ENCODE measurements around the gene UBQLN4. TPM values are rescaled to one million over a fixed set of nuclear protein-coding genes. Genes with fewer than 3 reads are reported as not detected.

UBQLN4 gene
- total RNA-seq, 1 donor = 13.0 TPM

DNA sequence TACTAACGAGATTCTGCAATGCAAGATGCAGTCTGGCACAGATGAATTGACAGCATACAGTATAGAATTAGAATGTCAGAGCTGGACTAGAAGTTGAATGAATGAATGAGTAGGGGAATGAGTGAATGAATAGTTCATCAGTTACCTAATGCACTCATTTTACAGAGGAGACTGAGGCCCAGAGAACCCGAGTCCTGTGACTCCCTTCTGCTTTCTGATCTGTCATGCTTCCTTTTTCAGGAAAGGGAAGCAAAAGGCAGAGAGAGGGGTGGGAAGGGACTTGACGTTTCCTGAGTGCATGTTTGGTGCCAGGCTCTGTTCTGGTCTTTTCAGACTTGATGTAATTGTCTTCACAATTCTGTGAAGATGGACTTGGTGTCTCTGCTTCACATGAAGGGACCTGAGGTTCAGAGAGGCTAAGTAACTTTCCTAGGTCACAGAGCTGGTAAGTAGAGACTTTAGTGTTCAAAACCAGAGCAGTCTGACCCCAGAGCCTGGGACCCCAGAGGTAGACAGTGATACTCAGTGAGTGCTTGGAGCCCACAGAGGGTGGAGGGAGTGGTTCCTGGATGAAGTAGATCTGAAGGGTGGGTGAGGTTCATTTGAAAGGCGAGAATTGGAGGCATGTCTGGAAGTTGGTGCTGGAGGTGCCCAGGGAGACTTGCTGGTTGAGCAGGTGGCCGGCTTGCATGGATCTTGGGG, 36.7 kb upstream of the UBQLN4 start:
- no peaks in the 10 kb centered on the region for H3K36me3 ChIP-seq (ENCODE audit: insufficient read depth, low read length)
- H3K79me2 ChIP-seq (ENCODE audit: insufficient read depth, low read length) = no peaks in the 10 kb centered on the region
- H3K4me2 ChIP-seq (ENCODE audit: insufficient read depth, low read length) = no peak overlapping the region
- no peak for TF ChIP-seq CTCF (IDR thresholded peaks at IDR 0.05; ENCODE audit: extremely low read depth, low read depth, low read length)
- H2AFZ ChIP-seq (ENCODE audit: low read length) = no peak overlapping the region
- DNase-seq (ENCODE audit: insufficient read length, low spot score, missing footprints) = no peak
- no peaks in the 10 kb centered on the region for H3K27me3 ChIP-seq (ENCODE audit: insufficient read depth, low read length)
- no peak overlapping the region for H3K4me3 ChIP-seq (ENCODE audit: insufficient read depth, low read length)
- peaks cover 5% of the 10 kb centered on the region for H4K20me1 ChIP-seq (ENCODE audit: insufficient read depth, low read length)
- no peaks in the 10 kb centered on the region for H3K4me1 ChIP-seq (ENCODE audit: insufficient read depth, low read length)
- H3K27ac ChIP-seq (ENCODE audit: low read depth, low read length) = no peak overlapping the region
- H3K9me3 ChIP-seq (ENCODE audit: low read depth, low read length) = no peaks in the 10 kb centered on the region

DNA sequence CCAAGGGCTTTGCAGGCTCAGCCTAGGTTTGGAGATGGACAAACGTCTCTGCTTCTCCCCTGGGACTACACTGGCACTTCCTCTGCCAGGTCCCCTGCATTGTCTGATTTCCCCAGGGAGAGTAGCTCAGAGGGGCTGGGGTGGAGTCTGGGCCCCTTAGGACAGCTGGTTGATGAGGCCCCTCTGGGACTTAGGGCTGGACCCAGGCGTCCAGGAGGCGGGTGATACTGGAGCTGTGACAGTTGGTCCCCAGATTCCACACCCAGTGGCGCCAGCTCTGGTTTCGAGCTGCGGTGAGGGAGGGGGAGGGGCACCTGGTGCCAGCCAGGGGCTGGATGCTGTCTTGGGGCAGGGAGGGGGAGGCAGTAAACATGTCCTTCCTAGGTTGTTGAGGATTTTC, 36.1 kb upstream of the UBQLN4 start:
- TF ChIP-seq CTCF (IDR thresholded peaks at IDR 0.05; ENCODE audit: extremely low read depth, low read depth, low read length) = no peak
- DNase-seq (ENCODE audit: insufficient read length, low spot score, missing footprints) = no peak

GRCh38 chr1:156086256-156086662, 32.7 kb upstream of the UBQLN4 start:
- H3K27ac ChIP-seq (ENCODE audit: low read depth, low read length) = no peak overlapping the region
- H3K4me3 ChIP-seq (ENCODE audit: insufficient read depth, low read length) = no peak overlapping the region
- no peaks in the 10 kb centered on the region for H3K79me2 ChIP-seq (ENCODE audit: insufficient read depth, low read length)
- peaks cover 5% of the 10 kb centered on the region for H4K20me1 ChIP-seq (ENCODE audit: insufficient read depth, low read length)
- no peaks in the 10 kb centered on the region for H3K9me3 ChIP-seq (ENCODE audit: low read depth, low read length)
- TF ChIP-seq CTCF (IDR thresholded peaks at IDR 0.05; ENCODE audit: extremely low read depth, low read depth, low read length) = no peak
- no peak for DNase-seq (ENCODE audit: insufficient read length, low spot score, missing footprints)
- H2AFZ ChIP-seq (ENCODE audit: low read length) = no peak overlapping the region
- peaks cover under 1% of the 10 kb centered on the region for H3K27me3 ChIP-seq (ENCODE audit: insufficient read depth, low read length)
- H3K4me1 ChIP-seq (ENCODE audit: insufficient read depth, low read length) = peaks cover 7% of the 10 kb centered on the region
- no peaks in the 10 kb centered on the region for H3K36me3 ChIP-seq (ENCODE audit: insufficient read depth, low read length)
- no peak overlapping the region for H3K4me2 ChIP-seq (ENCODE audit: insufficient read depth, low read length)

More for the DNA sequence above, 36.1 kb upstream of the UBQLN4 start:
- Histone ChIP-seq H3K4me1 (ENCODE audit: insufficient read depth, low read length) (no peaks in the 10 kb centered on the region), H4K20me1 (ENCODE audit: insufficient read depth, low read length) (peaks cover 5% of the 10 kb centered on the region), H3K4me3 (ENCODE audit: insufficient read depth, low read length) (no peak overlapping the region), H3K4me2 (ENCODE audit: insufficient read depth, low read length) (no peak overlapping the region), H3K79me2 (ENCODE audit: insufficient read depth, low read length) (no peaks in the 10 kb centered on the region), H2AFZ (ENCODE audit: low read length) (no peak overlapping the region), H3K9me3 (ENCODE audit: low read depth, low read length) (no peaks in the 10 kb centered on the region), H3K27ac (ENCODE audit: low read depth, low read length) (no peak overlapping the region), H3K27me3 (ENCODE audit: insufficient read depth, low read length) (no peaks in the 10 kb centered on the region), H3K36me3 (ENCODE audit: insufficient read depth, low read length) (no peaks in the 10 kb centered on the region)

DNA sequence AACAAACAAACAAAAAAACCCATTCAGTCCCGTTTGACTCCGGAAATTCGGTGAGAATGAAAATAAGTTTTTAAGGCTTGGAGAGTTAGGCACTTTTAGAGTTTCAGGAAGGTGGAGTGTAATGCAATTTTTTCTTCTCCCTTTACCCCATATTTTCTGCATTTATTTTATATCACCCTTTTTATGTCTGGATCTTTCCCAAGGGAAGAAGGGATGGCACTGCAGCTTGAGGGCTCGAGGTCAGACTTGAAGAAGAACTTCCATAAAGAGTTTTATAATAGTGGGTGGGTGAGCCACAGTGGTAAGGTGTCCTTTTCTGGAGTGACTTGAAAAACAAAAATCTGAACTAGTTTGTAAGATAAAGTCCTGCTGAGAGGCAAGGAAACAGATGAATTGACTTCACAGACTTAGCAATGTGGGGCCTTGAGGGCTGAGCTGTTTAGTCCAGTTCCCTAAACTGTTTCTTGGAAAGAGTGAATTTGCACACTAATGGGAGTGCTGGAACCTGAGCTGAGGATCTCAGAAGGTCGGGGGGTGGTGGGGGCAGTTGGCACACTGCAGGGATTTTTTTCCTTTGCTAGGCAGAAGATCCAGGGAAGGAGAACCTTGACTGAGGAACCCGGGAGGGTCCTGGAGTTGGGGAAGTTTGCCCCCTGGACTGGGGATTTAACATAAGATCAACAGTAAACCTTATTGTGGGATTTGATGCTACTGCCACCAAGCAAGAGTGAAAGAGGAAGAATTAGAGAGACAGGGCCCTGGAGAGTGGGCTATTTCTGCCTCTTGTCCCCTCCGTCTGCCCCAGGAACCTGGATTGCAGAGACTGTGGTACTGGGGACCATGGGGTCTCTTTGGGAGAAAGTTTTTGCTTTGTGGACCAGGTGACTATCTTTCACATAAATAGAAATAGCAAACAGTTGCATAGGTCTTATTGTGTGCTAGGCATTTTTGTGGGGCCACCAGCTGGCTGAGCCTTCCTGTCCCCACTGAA, 30.5 kb upstream of the UBQLN4 start:
- Histone ChIP-seq H3K36me3 (ENCODE audit: insufficient read depth, low read length) (no peaks in the 10 kb centered on the region), H3K4me1 (ENCODE audit: insufficient read depth, low read length) (peaks cover 14% of the 10 kb centered on the region), H3K27me3 (ENCODE audit: insufficient read depth, low read length) (peaks cover 4% of the 10 kb centered on the region), H3K79me2 (ENCODE audit: insufficient read depth, low read length) (no peaks in the 10 kb centered on the region), H3K4me3 (ENCODE audit: insufficient read depth, low read length) (peak overlapping the region; percentile 88), H4K20me1 (ENCODE audit: insufficient read depth, low read length) (no peaks in the 10 kb centered on the region), H3K27ac (ENCODE audit: low read depth, low read length) (no peak overlapping the region), H2AFZ (ENCODE audit: low read length) (no peak overlapping the region), H3K4me2 (ENCODE audit: insufficient read depth, low read length) (peak overlapping the region; percentile 89), H3K9me3 (ENCODE audit: low read depth, low read length) (no peaks in the 10 kb centered on the region)
- no peak for TF ChIP-seq CTCF (IDR thresholded peaks at IDR 0.05; ENCODE audit: extremely low read depth, low read depth, low read length)
- peak; percentile 83 for DNase-seq (ENCODE audit: insufficient read length, low spot score, missing footprints)
